ENCODE results near the gene CMKLR1.

DNA sequence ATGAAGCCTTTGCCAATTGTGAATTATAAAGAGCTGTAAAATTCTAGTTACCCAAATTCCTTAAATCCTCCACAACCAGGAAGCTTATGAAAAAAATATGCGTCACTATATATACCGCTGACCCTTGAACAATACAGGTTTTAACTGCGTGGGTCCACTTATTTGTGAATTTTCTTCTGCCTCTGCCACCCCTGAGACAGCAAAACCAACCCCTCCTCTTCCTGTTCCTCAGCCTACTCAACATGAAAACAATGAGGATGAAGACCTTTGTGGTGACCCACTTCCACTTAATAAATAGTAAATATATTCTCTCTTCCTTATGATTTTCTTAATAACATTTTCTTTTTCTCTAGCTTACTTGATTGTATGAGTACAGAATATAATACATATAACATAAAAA, 42.2 kb downstream of the CMKLR1 start:
- TF ChIP-seq, protein P1, sequence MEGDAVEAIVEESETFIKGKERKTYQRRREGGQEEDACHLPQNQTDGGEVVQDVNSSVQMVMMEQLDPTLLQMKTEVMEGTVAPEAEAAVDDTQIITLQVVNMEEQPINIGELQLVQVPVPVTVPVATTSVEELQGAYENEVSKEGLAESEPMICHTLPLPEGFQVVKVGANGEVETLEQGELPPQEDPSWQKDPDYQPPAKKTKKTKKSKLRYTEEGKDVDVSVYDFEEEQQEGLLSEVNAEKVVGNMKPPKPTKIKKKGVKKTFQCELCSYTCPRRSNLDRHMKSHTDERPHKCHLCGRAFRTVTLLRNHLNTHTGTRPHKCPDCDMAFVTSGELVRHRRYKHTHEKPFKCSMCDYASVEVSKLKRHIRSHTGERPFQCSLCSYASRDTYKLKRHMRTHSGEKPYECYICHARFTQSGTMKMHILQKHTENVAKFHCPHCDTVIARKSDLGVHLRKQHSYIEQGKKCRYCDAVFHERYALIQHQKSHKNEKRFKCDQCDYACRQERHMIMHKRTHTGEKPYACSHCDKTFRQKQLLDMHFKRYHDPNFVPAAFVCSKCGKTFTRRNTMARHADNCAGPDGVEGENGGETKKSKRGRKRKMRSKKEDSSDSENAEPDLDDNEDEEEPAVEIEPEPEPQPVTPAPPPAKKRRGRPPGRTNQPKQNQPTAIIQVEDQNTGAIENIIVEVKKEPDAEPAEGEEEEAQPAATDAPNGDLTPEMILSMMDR (conservative IDR thresholded peaks at IDR 0.05 in 1 of 2, IDR thresholded peaks at IDR 0.05 in 1 of 2; ENCODE audit: low read depth in 1 of 2, low read length in 2 of 2), result no peak
- no peak for TF ChIP-seq EZH2 (IDR thresholded peaks at IDR 0.05; ENCODE audit: low read length, missing control alignments)

All from fibroblast of lung (primary cell).